K562 treated with DMSO at 1 percent for 48 hours (cell line): ENCODE measurements around the gene CYP51A1. TPM values are rescaled to one million over a fixed set of nuclear protein-coding genes. Genes with fewer than 3 reads are reported as not detected.

ENCODE experiments used
- total RNA-seq: library from RNA; unstranded; fragments of 300-600 nt; gene quantifications from 2 replicates; pipeline ENCODE4 v1.2.3, GENCODE V29; 2022; ENCODE audit warnings: low replicate concordance; ENCODE audit errors: extremely low read depth

CYP51A1 gene
- total RNA-seq = not detected in 2 replicates

GRCh38 chr7:92134271-92135051 is at the start of gene CYP51A1:
Gene CYP51A1, minus strand, starts transcription at chr7:92134477. Its CDS starts 113 bp downstream, at chr7:92134364.

DNA sequence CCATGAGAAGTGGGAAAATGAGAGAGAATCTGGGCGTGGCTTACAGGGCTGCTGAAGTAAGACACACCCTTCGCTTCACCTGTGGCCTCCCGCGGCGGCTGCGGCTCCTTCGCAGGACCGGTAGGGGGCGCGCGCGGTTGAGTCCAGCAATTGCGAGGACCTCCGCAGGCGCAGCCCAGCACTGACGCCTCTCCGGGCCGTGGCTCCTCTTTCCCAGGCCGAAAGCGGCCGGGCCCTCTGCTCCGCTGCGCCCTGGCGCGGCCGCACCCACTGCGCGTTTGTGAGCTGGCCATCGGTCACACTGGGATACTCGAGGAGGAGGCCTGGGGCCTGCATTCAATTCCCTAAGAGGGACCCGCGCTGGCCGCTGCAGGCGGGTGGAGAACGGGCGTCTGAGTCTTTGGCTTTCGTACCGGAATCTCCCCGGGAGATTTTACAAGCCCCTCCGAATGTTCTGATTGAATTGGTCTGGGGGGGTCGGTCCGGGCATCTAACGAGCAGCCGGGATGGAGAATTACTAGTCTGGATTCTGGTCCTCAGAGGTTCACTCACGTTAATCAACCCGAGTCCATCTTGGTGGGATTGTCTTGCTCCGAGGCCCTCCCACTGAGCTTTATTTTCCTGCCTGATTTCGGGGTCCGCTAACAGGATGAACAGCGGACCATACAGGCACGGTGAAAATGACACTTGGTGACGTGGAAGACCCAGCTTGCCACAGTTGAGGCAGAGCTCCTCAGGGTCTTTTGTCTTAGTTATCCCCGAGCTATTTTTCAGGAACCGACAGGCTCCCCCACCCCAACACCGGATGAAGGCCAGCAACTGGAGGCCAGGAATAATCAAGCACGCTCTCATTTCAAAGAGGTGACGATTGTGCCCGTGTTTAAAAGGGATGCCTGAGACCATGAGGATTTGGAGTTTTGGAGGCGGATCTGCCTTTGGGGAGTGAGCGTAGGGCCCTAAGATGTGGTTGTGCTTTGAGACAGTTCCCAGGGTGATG is 44.9 kb upstream of the CYP51A1 start, which contains the start of gene LRRD1:
TSS of gene LRRD1 (minus strand) at position 215 of the 997 bp plus-strand sequence. CDS start 13,940 bp downstream, outside the sequence.

Other genes with a start within 250 kb of the CYP51A1 start
- gene AKAP9, start 193.6 kb downstream of the CYP51A1 start, total RNA-seq = not detected in 2 replicates
- not detected in 2 replicates for gene LRRD1, start 44.7 kb upstream of the CYP51A1 start, total RNA-seq
- not detected in 2 replicates for gene KRIT1, start 111.4 kb upstream of the CYP51A1 start, total RNA-seq
- not detected in 2 replicates for gene ANKIB1, start 111.5 kb upstream of the CYP51A1 start, total RNA-seq